Endothelial cell of umbilical vein (primary cell): ENCODE measurements around the gene UQCRC1. TPM values are rescaled to one million over a fixed set of nuclear protein-coding genes. Genes with fewer than 3 reads are reported as not detected.

Experiments
- BruUV-seq: library from RNA; stranded (reverse); fragments of 400-500 nt; replicated peaks from 2 replicates; lab custom pipeline; 2021; lab: Mats Ljungman, UMichigan
- CTCF ChIA-PET: fragments of 300-600, 350-600 bp; sonication (Branson Sonifier 250); formaldehyde crosslinking; loops from one replicate; lab custom pipeline; 2021; ENCODE audit warnings: antibody characterized with exemption, inconsistent platforms; lab: Charles Lee
- POLR2A ChIA-PET: fragments of 300-600, 350-600 bp; sonication (Branson Sonifier 250); formaldehyde crosslinking; loops from one replicate; lab custom pipeline; 2021; ENCODE audit warnings: antibody characterized with exemption, inconsistent platforms; lab: Charles Lee
- DNase-seq: peaks from one replicate; pipeline ENCODE4 v3.0.0-alpha.2; 2011; ENCODE audit warnings: low read depth, low spot score
- FAIRE-seq: peaks from 2 replicates; lab custom pipeline; 2011; peaks lifted over from hg19 to GRCh38; lab: Jason Lieb, UNC
- H2AFZ ChIP-seq: 2 replicates; pipeline ENCODE4 v1.6.0; 2012; ENCODE audit warnings: low read depth, low read length, control low read depth, inconsistent platforms
- H3K27ac ChIP-seq: 2 replicates; pipeline ENCODE4 v1.5.1; 2011; ENCODE audit warnings: low read depth, mild to moderate bottlenecking, control low read depth, low read length, moderate library complexity; ENCODE audit not compliant: insufficient read depth
- H3K27me3 ChIP-seq, 2 experiments: 2 replicates each; pipeline versions ENCODE4 v1.6.0 to v1.6.1; 2011; ENCODE audit warnings: low read length in 2 of 2, mixed read lengths in 1 of 2; ENCODE audit not compliant: control insufficient read depth in 2 of 2, insufficient read depth in 2 of 2
- H3K36me3 ChIP-seq, 2 experiments: 2 replicates in 1 of 2; 3 replicates in 1 of 2; pipeline ENCODE4 v1.5.1; 2011; ENCODE audit warnings: low read length in 2 of 2, mild to moderate bottlenecking in 1 of 2, moderate library complexity in 1 of 2; ENCODE audit not compliant: control insufficient read depth in 2 of 2, insufficient read depth in 2 of 2; ENCODE audit errors: extremely low read depth in 1 of 2
- H3K4me1 ChIP-seq: 3 replicates; pipeline ENCODE4 v1.5.1; 2011; ENCODE audit warnings: mild to moderate bottlenecking, low read length; ENCODE audit not compliant: control insufficient read depth, insufficient read depth; ENCODE audit errors: extremely low read depth
- H3K4me2 ChIP-seq: 2 replicates; pipeline ENCODE4 v1.6.1; 2011; ENCODE audit warnings: low read length, control low read depth, mixed read lengths; ENCODE audit not compliant: insufficient read depth
- H3K4me3 ChIP-seq, 3 experiments: fragments of 200-600 bp in 1 of 3; sonication (generic), shearing (Covaris generic) in 1 of 3; replicated peaks in 1 of 3; 2 replicates each; pipeline ENCODE4 v1.5.1; 2011 to 2016; ENCODE audit warnings: control low read depth in 3 of 3, low read length in 3 of 3, mild to moderate bottlenecking in 2 of 3, inconsistent platforms in 1 of 3, low read depth in 1 of 3, moderate library complexity in 1 of 3; ENCODE audit not compliant: insufficient read depth in 1 of 3
- H3K79me2 ChIP-seq: 2 replicates; pipeline ENCODE4 v1.6.0; 2012; ENCODE audit warnings: low read length, inconsistent platforms; ENCODE audit not compliant: control insufficient read depth, insufficient read depth
- H3K9ac ChIP-seq: replicated peaks from 2 replicates; pipeline ENCODE3; 2011; ENCODE audit warnings: low read length, control low read depth; ENCODE audit not compliant: insufficient read depth; ENCODE audit errors: extremely low read depth
- H3K9me1 ChIP-seq: replicated peaks from 3 replicates; pipeline ENCODE4 v1.6.0; 2011; ENCODE audit warnings: mild to moderate bottlenecking, low read length; ENCODE audit not compliant: control insufficient read depth, insufficient read depth; ENCODE audit errors: extremely low read depth
- H3K9me3 ChIP-seq: replicated peaks from 2 replicates; pipeline ENCODE4 v1.5.1; 2012; ENCODE audit warnings: low read length, inconsistent platforms; ENCODE audit not compliant: control insufficient read depth, insufficient read depth
- H4K20me1 ChIP-seq: replicated peaks from 2 replicates; pipeline ENCODE3; 2011; ENCODE audit warnings: mild to moderate bottlenecking, low read length; ENCODE audit not compliant: control insufficient read depth, insufficient read depth; ENCODE audit errors: extremely low read depth
- FOS ChIP-seq: IDR thresholded peaks from 2 replicates; pipeline ENCODE4 v1.6.1; 2011; ENCODE audit warnings: mild to moderate bottlenecking, low read length, moderate library complexity, borderline replicate concordance; ENCODE audit not compliant: insufficient read depth
- GATA2 ChIP-seq: IDR thresholded peaks from 2 replicates; pipeline ENCODE4 v1.7.0; 2011; ENCODE audit warnings: low read depth, mild to moderate bottlenecking, moderate library complexity, mixed read lengths, low read length; ENCODE audit not compliant: insufficient read length, insufficient read depth
- JUN ChIP-seq: IDR thresholded peaks from 2 replicates; pipeline ENCODE4 v1.6.1; 2011; ENCODE audit warnings: borderline replicate concordance, low read depth; ENCODE audit not compliant: insufficient read length, insufficient read depth
- MYC ChIP-seq: IDR thresholded peaks from one replicate; pipeline ENCODE4 v1.6.1; 2011; ENCODE audit warnings: mild to moderate bottlenecking, low read depth, low read length
- POLR2A ChIP-seq: IDR thresholded peaks from 2 replicates; pipeline ENCODE4 v1.6.1; 2012; ENCODE audit warnings: low read depth, mild to moderate bottlenecking, control low read depth, low read length
- POLR2AphosphoS5 ChIP-seq: IDR thresholded peaks from 2 replicates; pipeline ENCODE4 v1.6.1; 2012; ENCODE audit warnings: low read depth, mild to moderate bottlenecking, control low read depth, low read length, moderate library complexity; ENCODE audit not compliant: insufficient read depth
- dilution Hi-C: fragments of 300-500 bp; cut with MboI; formaldehyde crosslinking; loops from one replicate; pipeline ENCODE4 v1.15.0; 2019; ENCODE audit warnings: low sequenced_read_pairs; ENCODE audit not compliant: extremely low pct_ligation_motif_present
- intact Hi-C: fragments of 100-400 bp; cut with micrococcal nuclease; formaldehyde crosslinking; loops from one replicate; pipeline ENCODE4 v1.10.0; 2022
- polyA plus RNA-seq, 4 experiments: library from polyadenylated mRNA; depleted of rRNA in 3 of 4; stranded (reverse) in 3 of 4; unstranded in 1 of 4; fragments of >200 nt; gene quantifications; 2 replicates each; pipeline versions ENCODE4 v1.2.1 to v1.2.3, GENCODE V29; 2011 to 2012; ENCODE audit warnings: missing spikeins in 1 of 4
- total RNA-seq: library from RNA; stranded (reverse); gene quantifications from 2 replicates; pipeline ENCODE4 v1.2.3, GENCODE V29; 2021
- TF ChIP-seq, protein P1 (sequence below): IDR thresholded peaks from 2 replicates; pipeline ENCODE4 v1.6.1; 2011; ENCODE audit not compliant: insufficient read depth, insufficient read length
- TF ChIP-seq, protein P2 (sequence below), 2 donors: IDR thresholded peaks; 1 replicate in 1 of 2; 2 replicates in 1 of 2; pipeline ENCODE4 v1.5.1; 2011; ENCODE audit warnings: low read length in 2 of 2, mild to moderate bottlenecking in 2 of 2, moderate library complexity in 2 of 2, control low read depth in 1 of 2, inconsistent platforms in 1 of 2, low read depth in 1 of 2; ENCODE audit not compliant: insufficient read depth in 1 of 2; ENCODE audit errors: extremely low read depth in 1 of 2

UQCRC1 gene
- total and polyA plus RNA-seq, 2 donors (not counting 3 experiments of a cell fraction or from before 2014, with no cell fraction given) = 184 to 427 TPM

DNA sequence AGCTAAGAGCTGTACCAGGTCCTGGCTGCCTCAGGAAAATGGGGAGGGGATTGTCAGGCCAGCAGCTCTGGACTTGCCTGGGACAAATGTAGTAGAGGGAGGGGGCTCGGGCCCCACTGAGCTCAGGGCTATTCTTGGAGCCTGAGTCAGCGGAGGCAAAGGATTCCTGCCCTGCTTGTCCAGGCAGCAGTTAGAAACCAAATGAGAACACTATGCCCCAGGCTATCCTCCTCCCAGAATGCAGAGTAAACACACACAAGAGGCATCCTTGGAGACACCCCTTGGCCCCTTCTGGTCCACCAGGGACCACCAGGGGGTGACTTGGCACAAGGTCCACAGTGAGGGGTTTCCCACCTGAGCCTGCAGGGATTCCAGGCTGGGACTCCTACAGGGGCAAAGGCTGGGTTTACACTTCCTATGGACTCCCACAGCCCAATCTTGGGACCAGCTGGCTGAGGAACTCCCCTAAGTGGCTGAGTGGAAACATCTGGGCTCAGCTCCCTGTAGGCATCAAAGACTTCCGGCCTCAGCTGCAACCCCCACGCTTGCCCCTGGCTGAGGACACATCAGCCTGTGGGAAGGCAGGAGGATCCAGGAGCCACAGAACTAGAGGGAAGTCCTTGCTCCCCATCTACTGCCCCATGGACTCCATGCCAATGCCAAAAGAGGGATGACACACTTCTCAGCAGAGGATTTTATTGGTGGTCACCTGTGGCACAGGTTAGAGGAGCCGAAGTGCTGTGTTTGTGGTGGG, 10.9 kb downstream of the UQCRC1 start:
- Histone ChIP-seq H3K4me2 (no peak overlapping the region), H3K36me3 (peaks cover 11 to 40% of the 10 kb centered on the region in 2 experiments), H3K9ac (no peak overlapping the region), H3K27me3 (peaks cover 6 to 9% of the 10 kb centered on the region in 2 experiments), H4K20me1 (no peaks in the 10 kb centered on the region), H3K79me2 (no peaks in the 10 kb centered on the region), H2AFZ (no peak overlapping the region), H3K4me3 (no peak overlapping the region), H3K9me3 (no peaks in the 10 kb centered on the region), H3K9me1 (no peaks in the 10 kb centered on the region), H3K4me1 (peaks cover 6% of the 10 kb centered on the region), H3K27ac (no peak overlapping the region)
- intact Hi-C loops = no loop called here
- FAIRE-seq = no peak
- no peak for DNase-seq
- TF ChIP-seq, protein P1, sequence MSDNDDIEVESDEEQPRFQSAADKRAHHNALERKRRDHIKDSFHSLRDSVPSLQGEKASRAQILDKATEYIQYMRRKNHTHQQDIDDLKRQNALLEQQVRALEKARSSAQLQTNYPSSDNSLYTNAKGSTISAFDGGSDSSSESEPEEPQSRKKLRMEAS = no peak
- no peak for TF ChIP-seq FOS
- TF ChIP-seq, protein P2, sequence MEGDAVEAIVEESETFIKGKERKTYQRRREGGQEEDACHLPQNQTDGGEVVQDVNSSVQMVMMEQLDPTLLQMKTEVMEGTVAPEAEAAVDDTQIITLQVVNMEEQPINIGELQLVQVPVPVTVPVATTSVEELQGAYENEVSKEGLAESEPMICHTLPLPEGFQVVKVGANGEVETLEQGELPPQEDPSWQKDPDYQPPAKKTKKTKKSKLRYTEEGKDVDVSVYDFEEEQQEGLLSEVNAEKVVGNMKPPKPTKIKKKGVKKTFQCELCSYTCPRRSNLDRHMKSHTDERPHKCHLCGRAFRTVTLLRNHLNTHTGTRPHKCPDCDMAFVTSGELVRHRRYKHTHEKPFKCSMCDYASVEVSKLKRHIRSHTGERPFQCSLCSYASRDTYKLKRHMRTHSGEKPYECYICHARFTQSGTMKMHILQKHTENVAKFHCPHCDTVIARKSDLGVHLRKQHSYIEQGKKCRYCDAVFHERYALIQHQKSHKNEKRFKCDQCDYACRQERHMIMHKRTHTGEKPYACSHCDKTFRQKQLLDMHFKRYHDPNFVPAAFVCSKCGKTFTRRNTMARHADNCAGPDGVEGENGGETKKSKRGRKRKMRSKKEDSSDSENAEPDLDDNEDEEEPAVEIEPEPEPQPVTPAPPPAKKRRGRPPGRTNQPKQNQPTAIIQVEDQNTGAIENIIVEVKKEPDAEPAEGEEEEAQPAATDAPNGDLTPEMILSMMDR (IDR thresholded peaks at IDR 0.05; ENCODE audit: extremely low read depth in 1 of 2, insufficient read depth in 1 of 2, low read depth in 1 of 2, low read length in 2 of 2) = no peak
- TF ChIP-seq POLR2A = no peak
- TF ChIP-seq GATA2 = no peak
- no peak for TF ChIP-seq MYC
- TF ChIP-seq POLR2AphosphoS5 = no peak
- no peak for TF ChIP-seq JUN
- dilution Hi-C loops = no loop called here
- ChIA-PET CTCF (interaction anchor here (1.0 kb wide), 1 partner anchor 10 kb away, joined by 3 read pairs; no protein-coding TSS in a partner anchor), POLR2A (no interaction called here)
- no TSS peak for BruUV-seq
